ENCODE measurements around the gene MAP3K5.

MAP3K5 gene

DNA sequence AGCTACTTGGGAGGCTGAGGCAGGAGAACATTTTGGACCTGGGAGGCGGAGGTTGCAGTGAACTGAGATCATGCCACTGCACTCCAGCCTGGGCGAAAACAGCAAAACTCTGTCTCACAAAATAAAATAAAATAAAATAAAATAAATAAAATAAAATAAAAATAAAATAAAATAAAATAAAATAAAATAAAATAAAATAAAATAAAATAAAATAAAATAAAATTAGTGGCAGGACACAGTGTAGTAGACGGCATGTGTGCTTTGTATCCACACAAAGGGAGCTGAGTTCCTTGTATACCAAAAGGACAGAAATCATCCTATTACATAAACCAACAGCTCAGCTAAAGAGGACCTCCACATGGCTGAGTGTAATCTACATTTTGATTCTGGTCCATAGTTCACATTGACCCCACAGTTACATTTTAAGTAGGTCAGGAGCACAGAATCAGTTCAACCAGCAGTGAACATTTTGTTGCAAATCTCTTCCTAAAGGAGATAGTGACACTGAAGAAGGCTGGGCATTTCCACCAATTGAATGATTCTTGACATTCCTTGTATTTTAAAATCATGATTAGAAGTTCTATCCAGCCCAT, 150.3 kb downstream of the MAP3K5 start:
- DNase-seq = no peak

DNA sequence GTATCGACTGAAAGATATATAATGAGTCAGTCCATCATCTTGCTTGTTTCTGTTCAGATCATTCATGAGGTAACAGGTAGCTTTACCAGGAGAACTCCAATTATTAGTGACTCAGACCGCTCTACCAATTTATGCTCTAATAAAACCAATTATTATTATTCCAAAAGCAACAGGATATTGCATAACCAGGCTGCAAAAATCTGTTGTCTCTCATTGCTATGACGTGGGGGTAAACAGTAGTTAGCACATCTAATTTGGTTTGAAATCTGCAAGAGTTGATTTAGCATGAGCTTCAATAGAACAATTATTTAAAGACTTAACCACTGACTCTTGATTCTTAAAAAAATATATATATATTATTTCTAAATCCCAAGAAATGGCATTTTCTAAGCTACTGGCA, 151.1 kb downstream of the MAP3K5 start:
- DNase-seq = no peak

- no peak for DNase-seq
Measured at GRCh38 chr6:136640132-136640915, 152.0 kb downstream of the MAP3K5 start.

- no peak for DNase-seq
Measured at GRCh38 chr6:136639702-136640101, 152.6 kb downstream of the MAP3K5 start.

DNA sequence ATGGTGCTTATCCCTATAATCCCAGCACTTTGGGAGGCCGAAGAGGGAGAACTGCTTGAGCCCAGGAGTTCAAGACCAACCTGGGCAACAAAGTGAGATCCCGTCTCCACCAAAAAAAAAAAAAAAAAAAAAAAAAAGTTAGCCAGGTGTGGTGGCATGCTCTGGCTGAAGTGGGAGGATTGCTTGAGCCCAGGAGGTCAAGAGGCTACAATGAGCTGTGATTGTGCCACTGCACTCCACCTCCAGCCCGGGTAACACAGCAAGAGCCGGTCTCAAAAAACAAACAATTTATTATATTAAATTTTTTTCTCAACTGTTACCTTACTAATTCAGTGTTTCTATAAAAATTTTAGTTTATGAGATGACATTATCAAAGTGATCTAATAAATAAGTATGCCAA, 156.7 kb downstream of the MAP3K5 start:
- no peak for DNase-seq

DNA sequence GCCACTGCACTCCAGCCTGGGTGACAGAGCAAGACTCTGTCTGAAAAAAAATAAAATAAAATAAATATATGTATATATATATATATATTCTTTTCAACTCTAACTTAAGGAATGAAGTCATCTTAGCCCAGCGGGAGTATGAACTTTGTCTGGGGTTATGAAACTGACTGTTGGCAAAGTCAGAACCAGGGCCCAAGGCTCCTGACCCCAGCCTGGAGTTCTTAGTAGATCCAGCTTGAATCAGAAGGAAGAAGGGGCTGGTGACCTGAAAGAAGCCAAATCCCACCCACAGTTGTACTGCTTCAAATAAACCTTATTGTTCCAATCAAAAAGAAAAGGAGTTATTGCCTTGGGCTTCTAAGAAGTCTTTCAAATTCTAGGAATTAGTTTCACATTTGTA, 158.9 kb downstream of the MAP3K5 start:
- no peak for DNase-seq

- no peak for DNase-seq
Measured at GRCh38 chr6:136628996-136629395, 163.3 kb downstream of the MAP3K5 start.

GRCh38 chr6:136627191-136627590, 165.1 kb downstream of the MAP3K5 start:
- no peak for DNase-seq

DNA sequence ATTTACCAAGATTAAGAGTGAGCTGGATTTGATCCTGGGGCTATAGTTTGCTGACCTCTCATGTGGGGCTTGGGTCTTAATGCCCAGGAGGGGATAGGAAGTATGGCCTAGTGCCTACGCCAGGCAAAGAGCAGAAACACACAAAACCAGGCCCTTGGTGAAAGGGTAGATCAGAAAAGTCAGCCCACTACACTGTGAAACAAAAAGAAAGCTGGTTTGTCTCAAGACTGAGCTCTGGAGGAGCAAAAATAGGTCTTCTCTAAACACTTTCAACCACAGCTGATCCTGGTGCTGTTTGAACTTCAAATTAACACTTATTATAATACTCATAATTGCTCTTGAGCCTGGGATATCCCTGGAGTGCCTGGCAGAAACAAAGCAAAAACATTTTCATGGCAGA, 167.0 kb downstream of the MAP3K5 start:
- DNase-seq = no peak

DNA sequence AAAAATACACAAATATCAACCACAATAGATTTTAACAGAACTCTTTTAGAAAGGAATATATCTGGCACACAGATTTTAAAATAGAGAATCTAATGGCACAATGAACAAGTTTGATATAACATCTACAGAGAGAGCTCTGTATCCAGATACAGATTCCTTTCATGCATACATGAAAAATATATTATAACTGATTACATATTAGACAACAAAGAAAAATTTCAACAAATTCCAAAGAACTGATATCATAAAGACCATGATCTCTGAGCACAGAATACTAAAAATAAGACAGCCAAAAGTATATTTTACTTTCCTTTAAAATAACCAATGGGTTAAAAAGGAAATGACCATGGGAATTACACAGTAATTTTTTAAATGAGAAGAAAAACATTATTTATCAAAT, 167.9 kb downstream of the MAP3K5 start:
- DNase-seq = no peak

DNA sequence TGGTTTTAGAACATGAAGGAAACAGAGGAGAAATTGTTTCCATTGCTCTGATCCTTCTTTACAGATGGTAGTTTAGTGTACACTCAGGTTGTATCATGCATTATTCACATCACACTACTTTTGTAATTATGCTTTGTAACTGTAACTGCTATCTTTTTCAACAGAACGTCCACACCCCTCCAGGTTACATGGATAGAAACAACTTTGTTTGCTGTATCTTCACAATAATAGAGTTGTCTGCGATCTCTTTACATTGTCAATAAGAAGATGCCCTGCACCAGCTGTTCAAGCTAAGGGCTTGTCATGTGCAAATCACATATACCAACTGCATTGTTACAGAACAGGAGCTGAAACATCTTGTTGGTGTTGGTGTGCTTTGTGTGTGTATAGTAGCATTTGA, 174.2 kb downstream of the MAP3K5 start:
- no peak for DNase-seq

DNA sequence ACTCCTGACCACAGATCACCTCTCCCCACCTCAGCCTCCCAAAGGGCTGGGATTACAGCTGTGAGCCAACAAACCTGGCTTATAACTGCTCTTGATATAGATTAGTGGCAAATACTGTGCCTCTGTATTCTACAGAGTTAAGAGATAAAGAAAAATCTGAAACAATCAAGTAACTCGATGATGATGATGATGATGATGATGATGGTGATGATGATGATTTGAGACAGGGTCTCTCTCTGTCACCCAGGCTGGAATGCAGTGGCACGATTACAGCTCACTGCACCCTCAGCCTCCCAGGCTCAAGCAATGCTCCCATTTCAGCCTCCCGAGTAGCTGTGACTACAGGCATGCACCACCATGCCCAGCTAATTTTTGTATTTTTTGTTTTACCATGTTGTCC, 175.8 kb downstream of the MAP3K5 start:
- DNase-seq = no peak

DNA sequence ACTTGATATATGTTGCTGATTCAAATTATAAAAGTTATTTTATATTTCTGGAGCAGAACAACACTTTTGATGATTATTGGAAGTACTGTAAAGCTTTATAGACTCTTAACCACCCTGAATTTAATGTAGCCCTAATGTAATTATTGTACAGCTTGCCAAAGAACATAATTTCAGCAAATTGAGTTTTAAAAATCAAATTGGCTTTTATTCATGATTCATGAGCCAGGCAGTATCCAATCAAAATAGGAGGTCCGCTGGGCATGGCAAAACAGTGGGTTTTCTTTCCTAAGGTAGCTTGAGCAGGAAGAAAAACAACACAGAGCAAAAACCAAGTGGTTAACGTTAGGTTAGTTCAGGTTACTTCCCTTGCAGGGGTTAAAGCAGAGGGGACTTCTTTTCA, 177.3 kb downstream of the MAP3K5 start:
- no peak for DNase-seq

GRCh38 chr6:136614350-136614749, 177.9 kb downstream of the MAP3K5 start:
- DNase-seq = no peak

DNA sequence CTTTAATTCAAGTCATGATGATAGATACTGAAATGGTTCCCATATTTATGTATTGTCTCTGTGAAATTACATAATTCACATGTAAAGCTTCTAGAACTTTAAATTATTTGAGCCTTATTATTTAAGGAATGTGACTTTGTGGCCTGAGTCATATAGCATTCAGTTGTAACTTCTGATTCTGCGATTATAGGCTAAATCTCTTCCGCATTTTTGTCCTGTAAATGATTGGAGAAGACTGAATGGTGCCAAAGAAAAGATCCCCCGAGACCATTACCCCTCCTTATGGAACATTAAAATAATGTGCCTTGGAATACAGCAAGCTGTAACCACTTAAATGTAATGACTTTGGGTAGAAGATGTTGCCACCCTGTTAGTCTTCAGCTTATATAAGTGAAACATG, 178.8 kb downstream of the MAP3K5 start:
- DNase-seq = no peak

DNA sequence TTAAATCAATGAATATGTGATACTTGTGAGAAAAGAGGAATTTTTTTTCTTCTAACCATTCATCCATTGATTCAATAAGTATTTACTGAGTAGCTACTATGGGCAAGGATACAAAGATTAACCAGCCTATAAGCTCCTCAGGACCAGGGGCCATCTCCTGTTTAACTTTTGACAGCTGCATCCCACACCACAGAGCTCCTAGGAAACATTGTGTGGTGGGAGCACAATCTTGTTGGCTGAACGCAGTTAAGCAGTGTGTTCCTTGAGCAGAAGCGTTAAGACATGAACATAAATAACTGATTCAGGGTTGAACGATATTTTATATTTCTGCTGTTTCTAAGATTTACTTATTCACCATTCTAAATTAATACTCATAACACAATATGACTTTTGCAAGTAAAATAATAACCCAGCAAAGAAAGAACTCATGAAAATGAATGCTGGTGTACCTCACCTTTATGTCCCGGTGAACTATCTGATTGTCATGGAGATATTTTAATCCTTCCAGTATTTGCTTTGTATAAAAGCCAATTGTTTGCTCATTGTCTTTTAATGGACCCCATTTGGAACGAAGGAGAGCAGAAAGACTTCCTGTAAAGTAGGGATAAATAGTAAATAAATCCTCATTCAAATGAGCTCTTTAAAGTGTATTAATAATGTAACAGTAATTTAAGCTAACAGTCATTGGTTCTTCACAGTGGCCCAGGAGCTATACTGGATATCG, 179.4 kb downstream of the MAP3K5 start:
- no peak for DNase-seq

- DNase-seq = no peak
Measured at GRCh38 chr6:136611746-136612145, 180.5 kb downstream of the MAP3K5 start.

- DNase-seq = no peak
Measured at GRCh38 chr6:136611133-136611532, 181.1 kb downstream of the MAP3K5 start.

- peak in 1 of 2 experiments; percentile 20 for DNase-seq
Measured at GRCh38 chr6:136609873-136610706, 182.2 kb downstream of the MAP3K5 start.

GRCh38 chr6:136608991-136609390, 183.3 kb downstream of the MAP3K5 start:
- no peak for DNase-seq

DNA sequence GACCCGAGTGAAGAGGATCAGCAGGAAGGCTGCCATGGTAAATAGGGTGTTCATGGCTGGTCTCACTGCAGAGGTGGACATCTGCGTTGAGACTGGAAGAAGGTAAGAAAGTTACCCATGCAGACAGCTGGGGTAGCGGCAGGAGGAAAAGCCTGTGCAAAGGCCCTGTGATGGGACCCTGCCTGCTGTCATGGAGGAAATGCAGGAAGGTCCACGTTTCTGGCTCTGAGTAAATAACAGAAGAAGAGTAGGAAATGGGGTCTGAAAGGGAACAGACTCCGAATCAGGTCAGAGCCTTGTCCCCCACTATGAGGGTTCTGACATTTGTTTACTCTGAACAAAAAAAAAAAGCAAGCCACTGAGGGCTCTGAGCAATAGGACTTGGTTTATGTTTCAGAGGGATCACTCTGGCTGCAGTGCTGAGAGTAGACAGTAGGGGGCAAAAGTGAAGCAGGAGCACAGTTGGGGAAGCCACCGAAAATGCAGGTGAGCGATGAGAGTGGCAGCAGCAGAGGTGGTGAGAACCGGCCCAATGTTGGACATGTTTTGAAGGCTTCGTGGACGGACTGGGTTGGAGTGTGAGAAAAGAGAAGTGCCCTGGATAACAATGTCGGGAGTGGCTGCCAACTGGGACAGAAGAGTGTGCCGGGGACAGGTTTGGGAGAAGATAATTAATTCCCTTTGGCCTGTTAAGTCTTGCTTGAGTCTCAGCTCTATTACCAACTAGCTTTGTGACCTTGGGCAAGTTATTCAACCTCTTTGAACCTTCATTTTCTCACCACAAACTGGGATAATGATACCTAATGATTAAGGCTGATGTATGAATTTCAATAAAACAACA, 184.1 kb downstream of the MAP3K5 start:
- peak; percentile 92 for DNase-seq

All from activated CD4-positive, alpha-beta T cell treated with anti-CD3 and anti-CD28 coated beads, Interleukin-2, amount 50 U/mL, for 48 hours (primary cell).